HL-60/S4 treated with phorbol 12-myristate 13-acetate at 8.2 ng/mL for 4 days and 3 days (cell line): ENCODE results near the gene PTCD1.
"Not testable (repeated sequence)": the region's sequence is repeated elsewhere in the genome, so short reads cannot be mapped to it uniquely, and the experiment has no call there.

Experiments used
- in situ Hi-C: fragments of 300-500 bp; cut with MboI; formaldehyde crosslinking; loops from 2 replicates; pipeline ENCODE4 v1.15.0; 2022; ENCODE audit warnings: low sequenced_read_pairs

The PTCD1 gene

DNA sequence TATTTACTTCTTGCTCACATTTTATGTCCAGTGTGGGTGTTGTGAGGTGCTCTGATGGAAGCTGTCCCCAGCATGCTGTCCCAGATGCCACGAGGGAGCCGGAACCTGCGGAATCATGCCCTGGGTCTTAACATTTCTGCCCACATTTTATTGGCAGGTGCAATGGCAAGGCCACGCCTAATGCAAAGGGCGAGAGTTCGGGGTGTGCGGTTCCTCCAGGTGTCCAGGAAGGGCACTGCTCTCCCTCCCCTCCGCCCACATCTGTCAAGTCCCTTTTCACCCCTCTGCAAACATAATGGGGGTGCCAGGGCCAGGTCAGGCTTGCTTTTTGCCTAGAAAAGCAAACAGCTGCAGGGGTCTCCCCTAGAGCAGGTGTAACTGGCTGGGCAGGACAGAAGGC lies 46.6 kb downstream of the PTCD1 start:
- in situ Hi-C loops: no loop called here

DNA sequence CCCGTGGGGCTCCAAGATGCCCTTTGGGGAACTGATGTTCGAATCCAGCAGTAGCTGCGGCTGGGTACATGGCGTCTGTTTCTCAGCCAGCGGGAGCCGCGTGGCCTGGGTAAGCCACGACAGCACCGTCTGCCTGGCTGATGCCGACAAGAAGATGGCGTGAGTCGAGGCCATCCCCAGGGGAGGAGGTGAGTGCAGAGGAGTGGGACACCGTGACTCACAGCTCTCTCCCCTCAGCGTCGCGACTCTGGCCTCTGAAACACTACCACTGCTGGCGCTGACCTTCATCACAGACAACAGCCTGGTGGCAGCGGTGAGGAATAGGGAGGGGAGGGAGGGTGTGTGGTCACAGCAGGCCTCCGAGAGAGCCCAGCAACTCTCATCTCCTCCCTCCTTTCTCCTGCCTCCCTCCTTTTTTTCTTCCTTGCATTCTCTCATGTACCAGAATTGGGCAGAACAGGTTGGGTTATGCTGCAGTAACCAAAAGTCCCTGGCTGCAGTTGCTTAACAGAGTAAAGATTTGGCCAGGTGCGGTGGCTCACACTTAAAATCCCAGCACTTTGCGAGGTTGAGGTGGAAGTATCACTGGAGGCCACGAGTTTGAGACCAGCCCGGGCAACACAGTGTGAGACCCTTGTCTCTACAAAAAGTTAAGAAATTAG lies 47.5 kb downstream of the PTCD1 start:
- in situ Hi-C loops: no loop called here

DNA sequence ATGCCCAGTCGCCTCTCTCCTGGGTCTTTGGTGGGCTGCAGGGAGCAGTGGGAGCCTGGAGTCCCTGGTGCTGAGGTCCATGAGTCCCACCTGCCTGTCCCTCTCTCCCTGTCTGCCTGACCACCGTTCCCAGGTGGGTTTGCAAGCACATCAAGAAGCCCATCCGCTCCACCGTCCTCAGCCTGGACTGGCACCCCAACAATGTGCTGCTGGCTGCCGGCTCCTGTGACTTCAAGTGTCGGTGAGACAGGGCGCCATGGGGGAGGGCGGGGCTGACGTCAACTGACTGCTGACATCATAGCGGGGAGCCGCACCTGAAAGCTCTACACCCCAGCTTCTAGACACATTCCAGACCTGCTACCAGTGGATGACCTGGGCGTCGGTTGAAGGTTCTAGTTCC lies 48.8 kb downstream of the PTCD1 start:
- in situ Hi-C loops: no loop called here

DNA sequence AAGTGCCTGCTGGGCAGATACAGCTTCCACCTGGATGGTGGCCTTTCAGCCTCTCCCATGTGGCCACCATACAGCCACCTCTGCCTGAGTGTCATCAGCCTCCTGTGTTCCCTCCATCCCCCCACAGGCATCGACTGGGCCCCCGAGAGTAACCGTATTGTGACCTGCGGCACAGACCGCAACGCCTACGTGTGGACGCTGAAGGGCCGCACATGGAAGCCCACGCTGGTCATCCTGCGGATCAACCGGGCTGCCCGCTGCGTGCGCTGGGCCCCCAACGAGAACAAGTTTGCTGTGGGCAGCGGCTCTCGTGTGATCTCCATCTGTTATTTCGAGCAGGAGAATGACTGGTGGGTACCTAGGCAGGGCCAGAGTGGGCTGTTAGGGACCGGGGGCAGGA lies 50.7 kb downstream of the PTCD1 start:
- in situ Hi-C loops: no loop called here

DNA sequence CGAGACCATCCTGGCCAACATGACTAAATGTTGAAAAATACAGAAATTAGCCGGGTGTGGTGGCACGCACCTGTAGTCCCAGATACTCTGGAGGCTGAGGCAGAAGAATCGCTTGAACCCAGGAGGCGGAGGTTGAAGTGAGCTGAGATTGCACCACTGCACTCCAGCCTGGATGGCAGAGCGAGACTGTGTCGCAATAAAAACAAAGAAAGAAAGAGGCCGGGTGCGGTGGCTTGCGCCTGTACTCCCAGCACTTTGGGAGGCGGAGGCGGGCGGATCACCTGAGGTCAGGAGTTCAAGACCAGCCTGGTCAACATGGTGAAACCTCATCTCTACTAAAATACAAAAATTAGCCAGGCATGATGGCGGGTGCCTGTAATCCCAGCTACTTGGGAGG lies 51.4 kb downstream of the PTCD1 start:
- in situ Hi-C loops: not testable (repeated sequence)

DNA sequence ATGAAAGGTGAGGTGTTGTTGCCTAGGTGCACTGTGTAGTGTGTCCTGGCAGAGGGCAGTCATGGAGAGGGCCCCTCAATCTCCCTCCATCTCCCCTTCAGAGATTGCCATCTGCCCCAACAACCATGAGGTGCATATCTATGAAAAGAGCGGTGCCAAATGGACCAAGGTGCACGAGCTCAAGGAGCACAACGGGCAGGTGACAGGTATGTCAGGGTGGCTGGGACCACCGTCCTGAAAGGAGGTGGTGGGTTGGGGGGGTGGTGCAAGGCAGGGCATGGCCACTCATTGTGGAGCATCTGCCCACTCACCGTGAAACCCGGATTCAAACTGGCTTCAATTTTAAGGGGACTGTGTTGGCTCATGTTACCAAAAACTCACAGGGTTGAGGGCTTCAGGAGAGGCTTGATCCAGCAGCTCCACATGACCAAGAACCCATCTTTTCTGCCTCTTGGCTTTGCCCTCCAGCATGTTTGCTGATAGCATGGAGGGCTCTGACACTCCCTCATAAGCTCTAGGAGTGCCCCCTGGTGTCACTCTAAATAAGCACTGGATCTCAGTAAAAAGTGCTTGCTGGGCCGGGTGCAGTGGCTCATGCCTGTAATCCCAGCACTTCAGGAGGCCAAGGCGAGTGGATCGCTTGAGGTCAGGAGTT lies 51.9 kb downstream of the PTCD1 start:
- in situ Hi-C loops: no loop called here

DNA sequence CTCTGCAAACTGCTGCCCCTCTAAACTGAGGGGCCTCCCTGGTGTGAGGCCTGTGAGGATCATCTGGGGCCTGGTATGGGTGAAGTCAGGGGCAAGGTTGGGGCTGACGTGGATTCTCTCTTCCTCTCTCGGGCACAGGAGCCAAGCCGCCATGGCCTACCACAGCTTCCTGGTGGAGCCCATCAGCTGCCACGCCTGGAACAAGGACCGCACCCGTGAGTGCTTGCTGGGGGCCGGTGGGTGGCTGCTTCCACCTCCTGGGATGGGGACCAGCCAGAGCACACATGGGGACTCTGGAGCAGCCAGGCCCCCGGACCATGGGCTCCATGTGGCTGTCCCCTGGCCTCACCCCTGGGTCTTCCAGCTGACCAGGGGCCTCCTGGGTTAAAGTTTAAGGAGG lies 53.0 kb downstream of the PTCD1 start:
- in situ Hi-C loops: no loop called here

DNA sequence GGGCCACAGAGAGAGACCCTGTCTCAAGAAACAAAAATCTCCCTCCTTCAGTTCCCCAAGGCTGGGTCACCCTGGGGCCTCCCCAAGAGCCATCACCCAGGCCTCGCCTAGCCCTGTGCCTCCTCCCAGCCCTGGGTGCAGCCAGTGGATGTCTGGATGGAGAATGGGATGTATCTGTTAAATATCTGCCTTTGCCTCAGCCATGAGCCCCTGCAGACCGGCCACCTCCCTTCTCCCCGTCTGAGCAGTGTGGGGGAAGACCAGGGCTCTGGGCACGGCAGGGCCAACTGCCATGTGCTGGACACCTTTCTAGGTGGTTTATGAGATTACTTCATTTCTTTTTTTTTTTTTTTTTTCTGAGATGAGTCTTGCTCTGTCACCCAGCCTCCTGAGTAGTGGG lies 54.1 kb downstream of the PTCD1 start:
- in situ Hi-C loops: no loop called here

DNA sequence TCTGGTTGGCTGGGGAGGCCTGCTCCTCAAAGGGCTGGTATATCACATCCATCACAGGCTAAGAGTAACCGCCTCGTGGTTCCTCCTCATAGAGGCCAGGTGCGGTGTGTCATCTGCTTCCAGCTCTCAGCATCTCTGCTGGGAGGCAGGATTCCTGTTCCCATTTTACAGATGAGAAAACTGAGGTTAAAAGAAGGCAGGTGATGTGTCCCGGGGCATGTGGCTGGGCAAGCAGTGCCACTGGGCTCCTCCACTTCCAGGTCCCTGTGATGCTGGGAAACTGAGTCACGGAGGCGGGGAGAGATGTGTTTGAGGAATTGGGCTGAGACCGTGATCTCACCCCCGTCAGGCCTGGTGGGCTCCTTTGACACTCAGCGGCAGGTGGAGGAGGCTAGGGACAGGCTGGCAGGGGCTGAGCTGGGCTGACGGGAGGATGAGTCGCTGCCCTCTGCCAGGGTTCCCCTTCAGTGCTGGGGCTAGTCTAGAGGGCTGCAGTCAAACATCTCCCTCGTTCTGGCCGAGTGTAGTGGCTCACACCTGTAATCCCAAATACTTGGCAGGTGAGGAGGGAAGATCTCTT lies 54.7 kb downstream of the PTCD1 start:
- in situ Hi-C loops: no loop called here

DNA sequence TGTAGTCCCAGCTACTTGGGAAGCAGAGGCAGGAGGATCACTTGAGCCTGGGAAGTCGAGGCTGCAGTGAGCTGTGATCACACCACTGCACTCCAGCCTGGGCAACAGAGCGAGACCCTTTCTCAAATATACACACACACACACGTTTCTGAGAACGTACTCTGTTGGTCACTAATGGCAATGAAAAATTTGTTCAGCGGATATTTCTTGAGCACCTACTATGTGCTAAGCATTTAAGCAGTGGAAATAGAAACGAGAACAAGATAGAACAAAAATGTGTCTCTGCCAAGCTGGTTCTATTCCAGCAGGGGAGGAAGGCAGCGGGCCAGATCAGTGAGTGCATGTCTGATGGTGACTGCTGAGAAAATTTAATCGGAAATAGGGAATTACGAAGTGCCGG lies 55.4 kb downstream of the PTCD1 start:
- in situ Hi-C loops: no loop called here

DNA sequence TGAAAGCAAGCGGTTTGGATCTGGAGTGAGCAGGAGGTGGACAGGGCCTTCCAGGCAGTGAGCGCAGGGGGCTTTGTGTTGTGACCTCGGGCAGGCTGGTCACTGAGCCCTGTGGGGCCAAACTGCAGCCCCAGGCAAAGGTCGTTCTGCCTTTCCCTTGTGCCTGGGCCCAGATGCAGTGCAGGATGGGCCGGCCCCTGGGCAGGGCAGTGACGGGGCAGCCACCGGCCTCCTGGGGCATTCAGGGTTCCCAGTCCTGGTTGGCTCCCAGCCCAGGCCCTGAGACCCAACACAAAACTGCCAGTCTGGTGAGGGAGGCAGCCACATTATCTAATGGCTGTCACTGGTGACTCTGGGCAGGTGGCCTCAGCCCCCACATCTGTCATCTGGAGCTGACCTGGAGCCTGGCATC lies 56.9 kb downstream of the PTCD1 start:
- in situ Hi-C loops: no loop called here

DNA sequence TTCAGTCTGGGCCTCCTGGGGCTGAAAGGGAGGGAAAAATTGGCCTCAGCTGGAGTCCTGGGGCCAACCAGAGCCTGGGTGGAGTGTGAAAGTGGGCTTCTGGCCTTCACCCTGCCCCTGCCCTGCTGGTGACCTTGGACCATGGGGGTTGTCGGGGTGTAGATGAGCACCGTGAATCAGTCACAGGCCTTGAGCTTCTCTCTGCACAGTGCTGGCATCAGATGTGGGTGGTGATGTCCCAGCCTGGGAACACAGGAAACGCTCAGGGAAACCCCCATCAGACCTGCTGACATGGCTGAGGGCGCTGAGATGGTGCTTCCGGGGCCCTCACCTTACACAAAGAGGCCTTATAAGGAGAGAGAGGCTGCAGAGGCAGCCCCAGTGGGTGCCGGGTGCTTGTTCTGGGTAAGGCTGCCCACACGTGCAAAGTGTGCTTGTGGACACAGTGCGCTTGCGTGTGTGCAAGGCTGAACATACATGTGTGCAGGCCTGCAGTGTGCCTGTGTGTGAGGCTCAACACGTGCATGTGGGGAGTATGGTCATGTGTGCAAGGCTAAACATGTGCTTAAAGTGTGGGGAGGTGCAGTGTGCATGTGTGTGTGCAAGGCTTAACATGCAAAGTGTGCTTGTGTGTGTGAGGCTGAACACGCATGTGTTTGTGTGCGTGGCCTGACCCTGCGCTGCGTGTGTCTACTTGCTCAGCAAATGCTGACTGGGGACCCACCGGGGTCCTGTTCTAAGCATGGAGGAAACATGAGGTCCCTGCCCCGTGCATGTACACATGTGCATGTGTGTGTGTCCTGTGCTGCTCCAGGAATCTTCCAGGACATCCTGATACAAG lies 57.6 kb downstream of the PTCD1 start:
- in situ Hi-C loops: no loop called here

DNA sequence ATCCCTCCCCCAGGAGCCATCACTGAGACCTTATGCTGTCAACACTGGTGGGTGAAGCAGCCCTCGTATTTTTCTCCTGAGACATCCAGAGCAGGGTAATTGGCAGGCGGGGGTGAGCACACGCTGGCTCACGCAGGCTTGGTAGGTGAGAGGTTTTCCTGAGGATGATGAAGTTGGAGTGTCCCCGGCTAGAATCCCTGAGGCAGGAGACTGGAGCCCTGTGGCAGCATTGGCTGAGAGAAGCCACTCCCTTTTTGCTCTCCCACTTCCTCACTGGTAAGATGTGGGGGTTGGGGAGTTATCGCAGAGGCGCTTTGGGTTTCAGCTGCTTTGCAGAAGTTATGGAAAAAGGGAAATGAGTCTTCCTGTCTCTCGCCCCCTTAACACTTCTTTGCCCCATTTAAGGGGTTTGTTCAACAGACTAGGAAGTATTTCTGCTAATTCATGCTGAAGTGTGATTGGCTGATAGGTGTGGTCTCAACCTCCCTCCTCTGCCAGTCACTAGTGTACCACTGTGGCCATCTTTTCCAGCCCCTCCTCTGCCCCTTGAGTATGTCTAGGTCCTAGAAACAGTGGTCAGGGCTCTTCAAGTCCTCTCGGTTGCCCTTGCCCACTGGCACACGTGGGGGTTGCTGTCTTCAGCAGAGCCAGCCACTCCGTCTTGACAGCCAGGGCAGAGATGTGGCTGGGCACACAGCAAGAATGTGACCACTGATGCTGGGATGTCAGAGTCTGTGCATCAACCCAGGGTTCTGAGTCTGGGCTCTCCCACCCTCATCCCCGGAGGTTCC lies 58.4 kb downstream of the PTCD1 start:
- in situ Hi-C loops: no loop called here

DNA sequence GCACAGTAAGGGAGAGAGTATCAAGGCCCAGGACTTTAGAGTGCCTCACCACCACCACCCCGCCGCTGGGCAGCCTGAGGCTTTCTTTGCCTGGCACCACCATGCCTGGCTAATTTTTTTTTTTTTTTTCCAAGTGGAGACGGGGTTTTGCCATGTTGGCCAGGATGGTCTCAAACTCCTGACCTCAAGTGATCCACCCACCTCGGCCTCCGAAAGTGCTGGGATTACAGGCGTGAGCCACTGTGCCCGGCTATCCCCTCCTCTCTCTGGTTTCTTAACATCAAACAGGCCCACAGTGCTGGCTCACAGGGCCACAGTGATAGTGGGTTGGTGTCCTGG lies 58.9 kb downstream of the PTCD1 start:
- in situ Hi-C loops: not testable (repeated sequence)

DNA sequence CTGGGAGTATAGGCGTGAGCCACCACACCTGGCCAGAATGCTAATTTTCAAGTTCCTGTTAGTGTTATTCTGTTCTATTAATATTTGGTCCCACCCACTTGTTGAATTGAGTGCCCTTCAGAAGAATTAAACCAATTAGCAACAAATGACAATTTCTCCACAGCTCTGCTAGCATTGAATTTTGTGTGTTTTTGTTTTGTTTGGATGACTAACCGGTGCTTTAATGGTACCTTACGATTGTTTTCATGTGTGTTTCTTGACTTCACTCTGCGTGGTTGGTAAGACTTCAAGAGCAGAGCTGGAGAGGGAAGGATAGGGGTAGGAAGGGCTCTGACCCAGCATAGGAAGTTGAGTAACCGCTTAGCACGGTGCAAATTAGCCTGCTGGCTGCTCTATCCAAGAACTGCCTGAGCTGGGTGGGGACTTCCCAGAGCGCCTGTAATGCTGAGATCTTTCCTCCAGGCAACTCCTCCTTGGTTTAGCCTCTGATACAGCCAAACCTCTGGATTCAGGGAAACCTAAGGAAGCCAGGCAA lies 59.5 kb downstream of the PTCD1 start:
- in situ Hi-C loops: no loop called here

DNA sequence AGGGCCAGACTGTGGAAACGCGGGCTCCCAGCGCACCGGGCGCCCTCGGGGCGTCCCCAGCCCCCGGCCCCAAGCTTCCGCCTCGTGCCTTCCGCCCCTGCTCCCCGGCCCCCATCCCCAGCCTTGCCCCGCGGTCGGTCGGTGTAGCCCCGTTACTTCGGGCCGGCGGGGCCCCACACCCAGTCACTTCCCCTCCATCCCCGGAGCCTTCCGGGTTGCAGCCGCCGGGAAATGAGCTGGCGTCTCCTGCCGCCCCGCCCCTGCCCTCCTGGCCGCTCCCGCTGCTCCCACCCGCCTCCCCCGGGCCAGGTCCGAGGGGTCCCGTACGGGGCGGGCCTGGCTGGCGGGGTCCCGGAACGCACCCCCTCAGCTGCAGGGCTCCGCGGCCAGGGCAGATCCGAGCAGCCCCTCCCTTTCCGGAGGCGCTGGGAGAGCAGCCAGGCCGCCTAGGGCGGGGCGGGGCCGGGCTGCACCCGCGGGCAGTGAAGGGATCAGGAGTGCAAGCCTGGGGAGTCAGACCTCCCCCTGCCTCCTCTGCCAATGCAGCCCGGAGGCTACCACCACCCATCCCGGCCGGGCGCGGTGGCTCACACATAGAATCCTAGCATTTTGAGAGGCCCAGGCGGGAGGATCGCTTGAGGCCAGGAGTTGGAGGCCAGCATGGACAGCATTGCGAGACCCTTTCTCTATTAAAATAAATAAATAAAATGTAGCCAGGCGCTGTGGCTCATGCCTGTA lies 63.4 kb downstream of the PTCD1 start:
- in situ Hi-C loops: no loop called here

DNA sequence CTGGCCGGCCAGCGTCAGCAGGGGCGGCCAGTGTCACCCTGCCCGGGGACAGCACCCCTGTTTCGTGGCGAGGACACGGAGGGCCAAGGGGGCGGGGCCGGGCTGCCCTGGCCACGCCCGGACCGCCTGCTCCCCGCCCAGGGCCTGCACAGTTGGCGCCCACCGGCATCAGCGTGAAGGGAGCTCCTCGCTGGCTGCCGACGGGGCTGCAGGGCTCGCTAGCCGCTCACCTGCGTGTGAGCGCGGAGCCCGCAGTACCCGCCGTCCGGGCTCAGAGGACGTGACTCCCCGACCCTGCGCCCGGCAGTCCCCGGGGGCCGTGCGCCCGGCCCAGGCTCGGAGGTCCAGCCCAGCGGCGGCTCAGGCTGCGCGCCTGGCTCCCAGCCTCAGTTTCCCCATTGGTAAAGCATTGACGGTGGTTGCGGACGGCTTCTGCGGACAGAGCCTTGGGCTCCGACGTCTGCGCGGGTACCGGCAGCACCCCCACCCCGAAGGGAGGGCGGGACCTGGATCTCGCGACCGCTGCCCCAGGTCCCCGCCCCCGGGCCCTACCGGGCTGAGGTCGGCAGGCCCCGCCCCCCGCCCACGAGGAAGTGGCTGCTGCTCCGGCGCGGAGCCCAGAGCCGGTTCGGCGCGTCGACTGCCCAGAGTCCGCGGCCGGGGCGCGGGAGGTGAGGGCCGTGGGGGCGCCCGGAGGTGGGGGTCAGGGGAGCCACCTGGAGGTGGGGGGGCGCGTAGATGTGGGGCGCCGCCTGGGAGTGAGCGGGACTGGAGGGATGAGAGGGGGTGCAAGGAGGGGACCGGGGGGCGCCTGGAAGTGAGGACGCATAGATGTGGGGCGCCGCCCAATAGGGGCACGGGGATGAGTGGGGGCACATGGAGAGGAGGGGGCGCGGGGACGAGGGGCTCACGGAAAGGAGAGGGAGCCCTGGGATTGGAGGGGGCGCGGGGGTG lies 64.2 kb downstream of the PTCD1 start, which contains the start of gene ARPC1B:
ARPC1B (plus strand) TSS at position 620 of the 954 bp plus-strand sequence. CDS start 10,985 bp downstream, outside the sequence.
- in situ Hi-C loops: no loop called here

DNA sequence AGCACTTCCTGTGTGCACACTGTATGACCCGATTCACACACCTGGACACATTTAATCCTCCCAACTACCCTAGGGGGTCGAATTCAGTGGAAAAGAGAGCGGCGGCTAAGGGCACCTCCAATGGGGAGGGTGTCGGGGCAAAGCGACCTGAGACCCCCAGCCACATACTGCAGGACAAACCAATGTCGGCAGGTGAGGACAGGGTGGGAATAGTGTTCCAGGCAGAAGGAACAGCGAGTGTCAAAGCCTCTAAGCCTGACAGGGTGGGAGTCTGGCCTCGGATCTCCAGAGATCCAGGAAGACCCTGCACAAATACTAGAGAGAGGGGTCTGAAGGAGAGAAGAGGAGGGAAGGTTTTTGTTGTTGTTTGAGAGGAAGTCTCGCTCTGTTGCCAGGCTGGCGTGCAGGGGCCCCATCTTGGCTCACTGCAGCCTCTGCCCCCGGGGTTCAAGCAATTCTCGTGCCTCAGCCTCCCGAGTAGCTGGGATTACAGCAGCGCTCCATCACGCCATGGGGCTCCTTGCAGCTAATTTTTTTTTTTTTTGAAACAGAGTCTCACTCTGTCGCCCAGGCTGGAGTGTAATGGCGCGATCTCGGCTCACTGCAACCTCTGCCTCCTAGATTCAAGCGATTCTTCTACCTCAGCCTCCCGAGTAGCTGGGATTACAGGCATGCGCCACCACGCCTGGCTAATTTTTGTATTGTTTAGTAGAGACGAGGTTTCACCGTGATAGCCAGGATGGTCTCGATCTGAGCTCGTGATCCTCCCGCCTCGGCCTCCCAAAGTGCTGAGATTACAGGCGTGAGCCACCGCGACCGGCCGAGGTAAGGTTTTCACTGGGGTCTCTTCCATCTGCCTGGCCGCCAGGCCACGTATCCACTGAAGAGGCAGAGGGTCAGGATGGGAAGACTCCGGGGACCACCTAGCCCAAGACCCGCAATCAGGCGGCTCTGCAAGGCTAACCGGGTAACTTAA lies 65.2 kb downstream of the PTCD1 start:
- in situ Hi-C loops: no loop called here
